Cardiac fibroblast (primary cell): ENCODE data around the gene RPL28.
"Not testable (repeated sequence)": the region's sequence is repeated elsewhere in the genome, so short reads cannot be mapped to it uniquely, and the experiment has no call there.

Experiments
- DNase-seq, 2 donors: peaks; one replicate each; pipeline versions ENCODE4 v3.0.0 to v3.0.0-alpha.2; 2010; ENCODE audit warnings: low read depth in 2 of 2
- H3K4me3 ChIP-seq, 2 donors: replicated peaks in 1 of 2; 1 replicate in 1 of 2; 2 replicates in 1 of 2; pipeline ENCODE4 v1.5.1; 2011; ENCODE audit warnings: low read depth in 2 of 2, low read length in 2 of 2, mild to moderate bottlenecking in 2 of 2, moderate library complexity in 1 of 2
- CTCF ChIP-seq: IDR thresholded peaks from one replicate; pipeline ENCODE4 v1.5.1; 2011; ENCODE audit warnings: low read depth, mild to moderate bottlenecking, low read length, inconsistent platforms

Gene RPL28

GRCh38 chr19:55398200-55398925, 12.6 kb downstream of the RPL28 start:
- no peak for TF ChIP-seq CTCF
- DNase-seq, result no peak
- H3K4me3 ChIP-seq, result no peak overlapping the region

DNA sequence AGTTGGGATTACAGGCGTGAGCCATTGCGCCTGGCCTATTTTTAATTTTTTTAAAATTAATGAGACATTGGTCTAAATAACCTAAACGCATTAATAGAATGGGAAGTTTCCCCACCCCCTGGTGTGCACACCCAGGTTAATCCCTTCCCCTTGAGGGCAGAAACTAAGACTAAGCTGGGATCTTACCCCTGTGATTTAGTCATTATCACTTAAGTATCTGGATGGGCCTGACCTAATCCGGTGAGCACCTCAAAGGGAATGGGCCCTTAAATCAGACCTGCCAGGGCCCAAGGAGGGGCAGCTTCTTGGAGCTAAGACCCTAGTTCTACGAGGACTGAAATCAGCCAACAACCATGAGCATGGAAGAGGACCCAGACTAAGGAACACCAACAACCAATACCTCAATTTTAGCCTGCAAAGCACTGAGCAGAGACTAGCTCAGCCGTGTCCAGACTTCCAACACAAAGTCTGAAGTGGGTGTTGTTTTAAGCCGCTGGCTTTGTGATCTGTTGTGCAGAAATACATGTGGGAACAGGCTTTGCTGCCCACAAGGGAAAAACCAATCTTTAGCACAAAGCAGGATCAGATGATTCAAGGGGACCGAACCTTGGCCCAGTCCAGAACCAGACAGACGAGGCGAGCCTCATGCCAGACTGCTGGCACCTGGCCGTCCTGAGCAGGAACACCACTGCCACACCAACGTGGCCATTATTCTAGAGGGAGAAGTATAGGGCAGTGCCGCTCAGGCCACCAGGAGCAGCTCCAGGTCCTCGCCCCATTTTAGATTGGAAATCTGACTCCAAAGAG, 14.8 kb downstream of the RPL28 start:
- DNase-seq, result no peak
- no peak for TF ChIP-seq CTCF
- no peak overlapping the region for H3K4me3 ChIP-seq

- DNase-seq, H3K4me3 ChIP-seq: not testable (repeated sequence)
Observed at GRCh38 chr19:55401390-55401789, 15.7 kb downstream of the RPL28 start.

- TF ChIP-seq CTCF, result no peak
- no peak overlapping the region for H3K4me3 ChIP-seq
- DNase-seq, result no peak
Observed at GRCh38 chr19:55402509-55402908, 16.8 kb downstream of the RPL28 start.

- DNase-seq, result no peak
- TF ChIP-seq CTCF, result no peak
- H3K4me3 ChIP-seq, result peak overlapping the region in 1 of 2 donors; percentile 88
Observed at GRCh38 chr19:55405638-55406037, 19.9 kb downstream of the RPL28 start.

- no peak for DNase-seq
- peak overlapping the region; percentile 77 to 88 for H3K4me3 ChIP-seq
- no peak for TF ChIP-seq CTCF
Observed at GRCh38 chr19:55406091-55406825, 20.5 kb downstream of the RPL28 start.
